HG02981 (cell line): ENCODE data around the gene ALKBH7.

ENCODE experiments used
- ATAC-seq: cut with Tn5 transposase; IDR thresholded peaks from one replicate; pipeline ENCODE4 v1.9.1; 2021; ENCODE audit warnings: mild to moderate bottlenecking, moderate library complexity; ENCODE audit not compliant: unreplicated experiment

Gene ALKBH7

GRCh38 chr19:6423499-6424194 is 51.1 kb downstream of the ALKBH7 start:
- no peak for ATAC-seq

GRCh38 chr19:6424195-6424938 is 51.8 kb downstream of the ALKBH7 start, which contains the start of gene KHSRP:
Gene KHSRP (minus strand): TSS chr19:6424811. CDS start chr19:6424701, 110 bp downstream.
- ATAC-seq, result no peak
